Measurements from ENCODE around the gene CCDC179. TPM values are rescaled to one million over a fixed set of nuclear protein-coding genes. Genes with fewer than 3 reads are reported as not detected.

The CCDC179 gene
- total and polyA plus RNA-seq, 10 of the 15 experiments (the other 5 are each of a cell fraction or from before 2014, with no cell fraction given), result 0.16 TPM; not detected in 9

GRCh38 chr11:22800482-22800881, 59.8 kb downstream of the CCDC179 start (continued):
- TF ChIP-seq REST (IDR thresholded peaks at IDR 0.05; ENCODE audit: low read depth, low read length), result no peak
- no peak for TF ChIP-seq KLF5 (IDR thresholded peaks at IDR 0.05; ENCODE audit: partially characterized antibody)
- TF ChIP-seq MEF2A (IDR thresholded peaks at IDR 0.05; ENCODE audit: insufficient read depth, low read depth, low read length), result no peak
- no peak for TF ChIP-seq ZBED1 (IDR thresholded peaks at IDR 0.05; ENCODE audit: borderline replicate concordance)
- TF ChIP-seq JUNB (IDR thresholded peaks at IDR 0.05), result no peak

GRCh38 chr11:22798901-22799300, 61.4 kb downstream of the CCDC179 start:
- no peaks in the 10 kb centered on the region for H3K4me1 ChIP-seq (ENCODE audit: control insufficient read depth, insufficient read depth, low read length)
- H3K36me3 ChIP-seq (ENCODE audit: control insufficient read depth in 2 of 2, insufficient read depth in 2 of 2, low read length in 1 of 2), result no peaks in the 10 kb centered on the region
- SMC1A ChIA-PET (ENCODE audit: uncharacterized antibody, unreplicated experiment), result interaction anchor here (1.4 to 1.7 kb wide), 2 partner anchors 11 to 24 kb away, joined by 3 to 12 read pairs; no protein-coding TSS in a partner anchor
- no peaks in the 10 kb centered on the region for H4K20me1 ChIP-seq (ENCODE audit: control insufficient read depth, insufficient read depth)
- H3K27me3 ChIP-seq (replicated peaks in 1 of 2; ENCODE audit: control insufficient read depth in 2 of 2, insufficient read depth in 2 of 2, low read length in 1 of 2), result no peaks in the 10 kb centered on the region
- CTCF ChIA-PET, result interaction anchor here (1.4 to 3.7 kb wide), 3 partner anchors 12 to 128 kb away, joined by 3 to 20 read pairs (median 5); no protein-coding TSS in a partner anchor
- no peak overlapping the region for H3K27ac ChIP-seq (ENCODE audit: control insufficient read depth, insufficient read depth)
- RAD21 ChIA-PET (ENCODE audit: unreplicated experiment), result interaction anchor here (2.0 kb wide), 1 partner anchor 11 kb away, joined by 7 read pairs; no protein-coding TSS in a partner anchor
- WGBS (ENCODE audit: insufficient coverage, insufficient replicate concordance, low lambda C conversion rate, missing lambda C conversion rate), result 5% methylated on average over 1 of the region's 1 CpG
- intact Hi-C loops (cut with micrococcal nuclease; ENCODE audit: unreplicated experiment) (no loop called here), in situ Hi-C loops (cut with MboI) (no loop called here)
- DNase-seq (ENCODE audit: low read depth, low spot score) (no peak), ATAC-seq (no peak), FAIRE-seq (no peak)
- no peak overlapping the region for H2AFZ ChIP-seq (ENCODE audit: control insufficient read depth, low read depth, low read length)
- no peaks in the 10 kb centered on the region for H3K9me3 ChIP-seq (replicated peaks; ENCODE audit: control insufficient read depth, insufficient read depth, low read length)
- no TSS peak for BruUV-seq (replicated peaks)
- no peak for TF ChIP-seq BRCA1 (IDR thresholded peaks at IDR 0.05; ENCODE audit: low read depth, low read length)
- H3K79me2 ChIP-seq (ENCODE audit: control insufficient read depth, insufficient read depth, low read length), result no peaks in the 10 kb centered on the region
- POLR2A ChIA-PET, result no interaction called here
- no peak overlapping the region for H3K4me3 ChIP-seq
- H3K4me2 ChIP-seq (ENCODE audit: control insufficient read depth, insufficient read depth), result no peak overlapping the region
- H3K9ac ChIP-seq (ENCODE audit: control insufficient read depth, insufficient read depth, low read length), result no peak overlapping the region
